Measurements from ENCODE around the gene SCARF1. TPM values are rescaled to one million over a fixed set of nuclear protein-coding genes. Genes with fewer than 3 reads are reported as not detected.

The SCARF1 gene
- total RNA-seq, 2 donors from 2014 or later: 8.6 to 14.8 TPM

DNA sequence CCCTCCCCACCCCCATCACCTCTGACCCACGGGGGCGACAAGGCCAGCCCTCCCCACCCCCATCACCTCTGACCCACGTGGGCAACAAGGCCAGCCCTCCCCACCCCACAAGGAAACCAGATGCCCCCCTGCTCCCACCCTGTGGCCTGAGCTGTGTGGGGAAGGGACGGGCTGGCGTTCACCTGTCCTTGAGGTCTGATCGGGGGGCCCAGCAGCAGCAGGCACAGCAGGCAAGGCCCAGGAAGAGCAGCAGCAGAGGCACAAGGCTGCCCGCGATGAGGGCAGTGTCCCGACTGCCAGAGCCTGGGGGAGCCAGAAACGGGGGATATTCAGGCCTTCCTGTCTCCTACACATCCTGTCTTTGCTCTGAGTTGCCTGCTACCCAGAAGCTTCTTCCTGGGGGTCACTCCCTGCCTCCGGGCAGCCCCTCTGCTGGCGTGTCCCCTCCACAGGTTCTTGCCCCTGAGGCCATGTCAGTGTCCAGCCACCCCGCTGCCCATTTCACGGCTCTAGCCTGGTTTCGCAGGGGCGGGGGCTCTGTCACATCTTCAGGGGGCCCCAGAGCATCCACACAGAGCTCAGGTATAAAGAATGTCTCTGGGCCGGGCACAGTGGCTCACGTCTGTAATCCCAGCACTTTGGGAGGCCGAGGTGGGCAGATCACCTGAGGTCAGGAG lies 6.8 kb downstream of the SCARF1 start:
- H3K9me3 ChIP-seq: no peaks in the 10 kb centered on the region
- no peaks in the 10 kb centered on the region for H3K27me3 ChIP-seq
- no peak for DNase-seq (ENCODE audit: low spot score)
- H3K36me3 ChIP-seq: peaks cover 11% of the 10 kb centered on the region
- TF ChIP-seq, protein P1, sequence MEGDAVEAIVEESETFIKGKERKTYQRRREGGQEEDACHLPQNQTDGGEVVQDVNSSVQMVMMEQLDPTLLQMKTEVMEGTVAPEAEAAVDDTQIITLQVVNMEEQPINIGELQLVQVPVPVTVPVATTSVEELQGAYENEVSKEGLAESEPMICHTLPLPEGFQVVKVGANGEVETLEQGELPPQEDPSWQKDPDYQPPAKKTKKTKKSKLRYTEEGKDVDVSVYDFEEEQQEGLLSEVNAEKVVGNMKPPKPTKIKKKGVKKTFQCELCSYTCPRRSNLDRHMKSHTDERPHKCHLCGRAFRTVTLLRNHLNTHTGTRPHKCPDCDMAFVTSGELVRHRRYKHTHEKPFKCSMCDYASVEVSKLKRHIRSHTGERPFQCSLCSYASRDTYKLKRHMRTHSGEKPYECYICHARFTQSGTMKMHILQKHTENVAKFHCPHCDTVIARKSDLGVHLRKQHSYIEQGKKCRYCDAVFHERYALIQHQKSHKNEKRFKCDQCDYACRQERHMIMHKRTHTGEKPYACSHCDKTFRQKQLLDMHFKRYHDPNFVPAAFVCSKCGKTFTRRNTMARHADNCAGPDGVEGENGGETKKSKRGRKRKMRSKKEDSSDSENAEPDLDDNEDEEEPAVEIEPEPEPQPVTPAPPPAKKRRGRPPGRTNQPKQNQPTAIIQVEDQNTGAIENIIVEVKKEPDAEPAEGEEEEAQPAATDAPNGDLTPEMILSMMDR (IDR thresholded peaks at IDR 0.05): no peak
- no peak overlapping the region for H3K27ac ChIP-seq
- H3K4me1 ChIP-seq: peaks cover 0 to 5% of the 10 kb centered on the region in 2 donors
- no peak overlapping the region for H3K4me3 ChIP-seq

DNA sequence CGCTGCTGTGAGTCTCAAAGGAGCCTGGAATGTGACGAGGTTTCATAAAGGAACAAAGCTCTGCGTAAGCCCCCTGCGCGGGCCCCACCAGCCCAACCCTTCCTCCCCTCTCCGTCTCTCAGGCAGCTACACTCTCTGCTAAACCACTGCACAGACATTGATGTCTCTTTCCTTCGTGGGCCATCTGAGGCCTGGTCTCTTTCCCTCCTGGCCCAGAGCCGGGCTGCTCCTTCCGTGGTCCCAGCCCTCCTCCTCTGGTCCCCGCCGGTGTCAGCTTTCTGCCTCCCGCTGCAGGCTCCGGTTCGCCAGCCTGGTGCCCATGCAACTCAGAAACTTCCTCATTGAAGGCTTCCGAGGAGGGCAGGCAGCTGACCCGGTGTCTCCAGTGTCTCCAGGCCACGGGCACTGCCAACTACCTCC lies 7.4 kb downstream of the SCARF1 start:
- Histone ChIP-seq H3K4me3 (no peak overlapping the region), H3K4me1 (no peaks in the 10 kb centered on the region), H3K27me3 (no peaks in the 10 kb centered on the region), H3K27ac (no peak overlapping the region), H3K9me3 (no peaks in the 10 kb centered on the region), H3K36me3 (peaks cover 11% of the 10 kb centered on the region)
- no peak for DNase-seq (ENCODE audit: low spot score)
- TF ChIP-seq, protein P1 (IDR thresholded peaks at IDR 0.05): no peak

DNA sequence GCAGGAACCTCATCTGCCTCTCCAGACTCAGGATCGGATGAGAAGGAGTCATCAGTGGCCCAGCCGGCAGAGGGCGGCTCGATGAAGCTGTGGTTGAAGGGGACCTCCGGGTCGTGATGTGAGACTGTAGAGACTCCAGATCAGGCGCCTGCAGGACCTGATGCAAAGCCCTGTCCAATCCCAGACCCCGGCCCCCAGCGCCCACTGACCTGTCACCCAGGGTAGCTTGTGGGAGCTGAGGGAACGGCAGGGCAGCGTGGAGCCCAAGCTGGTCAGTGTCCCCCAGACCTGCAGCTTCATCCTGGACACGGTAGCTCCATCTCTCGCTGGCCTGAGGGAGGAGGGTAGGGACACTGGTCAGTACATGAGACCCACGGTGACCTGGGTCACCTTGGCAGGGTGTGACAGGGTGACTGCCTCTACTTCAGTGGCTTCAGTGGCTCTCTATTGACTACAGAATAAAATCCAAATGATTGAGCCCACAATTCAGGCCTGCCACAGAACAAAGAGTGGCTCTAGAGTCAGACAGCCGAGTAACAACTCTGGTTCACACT lies 8.7 kb downstream of the SCARF1 start:
- no peak for DNase-seq (ENCODE audit: low spot score)
- Histone ChIP-seq H3K27me3 (no peaks in the 10 kb centered on the region), H3K36me3 (peaks cover 11% of the 10 kb centered on the region), H3K9me3 (no peaks in the 10 kb centered on the region), H3K4me3 (no peak overlapping the region), H3K4me1 (no peaks in the 10 kb centered on the region), H3K27ac (no peak overlapping the region)
- TF ChIP-seq, protein P1 (IDR thresholded peaks at IDR 0.05): no peak

DNA sequence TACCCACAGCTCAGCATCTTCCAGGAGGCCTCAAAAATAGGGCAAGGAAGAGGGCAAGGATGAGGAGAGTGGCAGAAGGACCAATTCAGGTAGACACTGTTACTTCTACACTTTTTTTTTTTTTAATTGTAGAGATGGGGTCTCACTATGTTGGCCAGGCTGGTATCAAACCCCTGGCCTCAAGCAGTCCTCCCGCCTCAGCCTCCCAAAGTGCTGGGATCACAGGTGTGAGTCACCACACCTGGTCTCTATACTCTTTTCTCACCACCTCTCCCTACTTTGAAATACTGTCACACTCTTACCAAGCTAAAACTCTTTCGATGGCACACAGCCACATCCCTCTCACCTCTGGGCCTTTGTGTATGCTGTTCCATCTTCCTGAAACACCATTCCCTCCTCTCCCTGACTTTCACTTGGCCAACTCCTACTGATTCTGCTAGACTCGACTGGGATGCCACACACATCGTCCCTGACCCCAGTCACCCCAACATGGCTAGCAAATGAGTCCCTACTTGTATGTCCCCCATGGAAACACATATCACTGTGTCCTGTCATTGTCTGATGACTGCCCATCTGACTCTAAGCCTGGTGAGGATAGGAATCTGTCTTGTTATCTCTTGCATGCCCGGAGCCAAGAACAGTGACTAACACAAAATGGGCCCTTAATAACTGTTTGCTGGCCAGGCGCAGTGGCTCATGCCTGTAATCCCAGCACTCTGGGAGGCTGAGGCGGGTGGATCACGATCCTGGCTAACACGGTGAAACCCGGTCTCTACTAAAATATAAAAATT lies 9.7 kb downstream of the SCARF1 start:
- Histone ChIP-seq H3K4me1 (no peaks in the 10 kb centered on the region), H3K27ac (no peak overlapping the region), H3K4me3 (no peak overlapping the region), H3K36me3 (peaks cover 11% of the 10 kb centered on the region), H3K9me3 (no peaks in the 10 kb centered on the region), H3K27me3 (no peaks in the 10 kb centered on the region)
- DNase-seq (ENCODE audit: low spot score): no peak
- TF ChIP-seq, protein P1 (IDR thresholded peaks at IDR 0.05): no peak

DNA sequence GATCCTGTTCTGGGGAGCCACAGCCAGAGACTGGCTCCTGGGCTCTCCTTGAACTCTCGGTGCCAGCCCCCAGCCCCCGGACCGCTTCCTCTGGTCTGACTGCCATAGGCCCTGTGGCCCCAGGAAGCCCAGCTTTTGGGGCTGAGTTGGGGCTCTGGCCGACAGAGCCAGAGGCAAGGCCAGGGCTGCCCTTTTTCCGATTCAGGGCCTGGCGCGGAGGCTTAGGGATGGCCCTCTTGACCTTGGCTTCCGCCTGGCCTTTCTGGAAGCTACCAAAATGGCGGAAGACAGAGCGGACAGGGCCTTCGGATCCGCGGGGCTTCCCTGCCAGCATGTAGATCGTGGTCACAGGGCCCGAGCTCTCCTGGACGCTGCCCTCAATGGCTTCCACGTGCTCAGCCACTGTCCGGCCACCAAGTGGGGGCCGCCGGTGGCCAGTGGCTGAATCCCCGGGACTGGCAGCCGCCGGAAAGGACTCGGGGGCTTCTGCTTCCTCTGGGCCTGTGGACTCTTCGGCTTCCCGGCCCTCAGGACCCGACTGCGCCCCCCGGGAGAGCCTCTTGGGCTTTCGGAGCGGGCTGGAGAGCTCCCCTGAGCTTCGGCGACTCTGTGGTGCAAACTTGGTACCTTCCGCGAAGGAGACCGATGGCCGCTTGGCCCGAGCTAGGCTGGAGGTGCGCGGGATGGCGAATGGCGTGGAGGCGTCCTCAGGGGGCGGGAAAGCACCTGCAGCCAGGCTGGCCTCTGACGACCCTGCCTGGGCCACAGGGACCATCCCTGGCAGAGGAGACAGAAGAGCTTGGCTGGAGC lies 10.5 kb downstream of the SCARF1 start:
- Histone ChIP-seq H3K4me1 (peaks cover 0 to 3% of the 10 kb centered on the region in 2 donors), H3K4me3 (no peak overlapping the region)

More for the DNA sequence above, 10.5 kb downstream of the SCARF1 start:
- Histone ChIP-seq H3K36me3 (peaks cover 11% of the 10 kb centered on the region), H3K9me3 (no peaks in the 10 kb centered on the region), H3K27ac (no peak overlapping the region), H3K27me3 (no peaks in the 10 kb centered on the region)
- no peak for DNase-seq (ENCODE audit: low spot score)
- TF ChIP-seq, protein P1 (IDR thresholded peaks at IDR 0.05): no peak

Measured in right atrium auricular region (tissue), 2 donors.